H9 (cell line): ENCODE results near the gene FARS2. TPM values are rescaled to one million over a fixed set of nuclear protein-coding genes. Genes with fewer than 3 reads are reported as not detected.

Source experiments
- DNase-seq: peaks from one replicate; pipeline ENCODE4 v3.0.0-alpha.2; 2017
- H2AFZ ChIP-seq: one replicate; pipeline ENCODE4 v1.6.1; 2013; ENCODE audit warnings: mild to moderate bottlenecking, low read length, control low read depth, moderate library complexity
- H2AK5ac ChIP-seq: 2 replicates; pipeline ENCODE4 v1.6.1; 2013; ENCODE audit warnings: low read length, control low read depth, mixed read lengths; ENCODE audit not compliant: insufficient read length
- H2BK120ac ChIP-seq: one replicate; pipeline ENCODE4 v1.6.1; 2013; ENCODE audit warnings: low read depth, mild to moderate bottlenecking, low read length, control low read depth, inconsistent platforms; ENCODE audit not compliant: poor library complexity, severe bottlenecking
- H2BK12ac ChIP-seq: 2 replicates; pipeline ENCODE4 v1.6.1; 2013; ENCODE audit warnings: low read length, control low read depth, mixed read lengths, low read depth; ENCODE audit not compliant: insufficient read length
- H2BK15ac ChIP-seq: 2 replicates; pipeline ENCODE4 v1.6.1; 2013; ENCODE audit warnings: low read depth, low read length, control low read depth
- H2BK20ac ChIP-seq: one replicate; pipeline ENCODE4 v1.6.1; 2013; ENCODE audit warnings: low read depth, mild to moderate bottlenecking, low read length, control low read depth, inconsistent platforms; ENCODE audit not compliant: poor library complexity, severe bottlenecking
- H2BK5ac ChIP-seq: 2 replicates; pipeline ENCODE4 v1.6.1; 2013; ENCODE audit warnings: low read length, control low read depth, mixed read lengths; ENCODE audit not compliant: insufficient read length
- H3K14ac ChIP-seq: 2 replicates; pipeline ENCODE4 v1.6.1; 2013; ENCODE audit warnings: low read length, control low read depth; ENCODE audit not compliant: insufficient read depth
- H3K18ac ChIP-seq: 2 replicates; pipeline ENCODE4 v1.6.1; 2013; ENCODE audit warnings: low read depth, mild to moderate bottlenecking, mixed read lengths, low read length, control low read depth; ENCODE audit not compliant: insufficient read length
- H3K23ac ChIP-seq: 2 replicates; pipeline ENCODE4 v1.6.1; 2013; ENCODE audit warnings: low read length, control low read depth, mixed read lengths, low read depth; ENCODE audit not compliant: insufficient read length
- H3K23me2 ChIP-seq: 2 replicates; pipeline ENCODE4 v1.6.1; 2013; ENCODE audit warnings: low read depth, mild to moderate bottlenecking, mixed read lengths, low read length, control low read depth; ENCODE audit not compliant: insufficient read length, poor library complexity, severe bottlenecking
- H3K27ac ChIP-seq: 2 replicates; pipeline ENCODE4 v1.5.1; 2013; ENCODE audit warnings: low read length, control low read depth, mixed read lengths, low read depth; ENCODE audit not compliant: insufficient read length
- H3K27me3 ChIP-seq: 2 replicates; pipeline ENCODE4 v1.6.1; 2013; ENCODE audit warnings: low read length, control low read depth, inconsistent platforms; ENCODE audit not compliant: insufficient read depth
- H3K4ac ChIP-seq: 2 replicates; pipeline ENCODE4 v1.6.1; 2013; ENCODE audit warnings: low read depth, mild to moderate bottlenecking, control low read depth, inconsistent platforms, low read length, moderate library complexity
- H3K4me1 ChIP-seq: 2 replicates; pipeline ENCODE4 v1.6.1; 2013; ENCODE audit warnings: low read length, control low read depth, inconsistent platforms; ENCODE audit not compliant: insufficient read depth
- H3K4me2 ChIP-seq: 2 replicates; pipeline ENCODE4 v1.6.1; 2013; ENCODE audit warnings: low read length, control low read depth, mixed read lengths; ENCODE audit not compliant: insufficient read length, insufficient read depth
- H3K56ac ChIP-seq: 2 replicates; pipeline ENCODE4 v1.6.1; 2013; ENCODE audit warnings: low read depth, mild to moderate bottlenecking, mixed read lengths, low read length, control low read depth; ENCODE audit not compliant: insufficient read length
- H3K79me1 ChIP-seq: 2 replicates; pipeline ENCODE4 v1.6.1; 2013; ENCODE audit warnings: low read depth, mild to moderate bottlenecking, moderate library complexity, low read length, control low read depth, inconsistent platforms; ENCODE audit not compliant: insufficient read depth, poor library complexity, severe bottlenecking
- H3K79me2 ChIP-seq: 2 replicates; pipeline ENCODE4 v1.6.1; 2013; ENCODE audit warnings: low read length, control low read depth, inconsistent platforms; ENCODE audit not compliant: insufficient read depth
- H3K9ac ChIP-seq: 2 replicates; pipeline ENCODE4 v1.6.1; 2013; ENCODE audit warnings: low read length, control low read depth, mixed read lengths; ENCODE audit not compliant: insufficient read length; ENCODE audit errors: extremely low read depth
- H3K9me3 ChIP-seq: one replicate; pipeline ENCODE4 v1.6.1; 2013; ENCODE audit warnings: low read depth, low read length, inconsistent platforms; ENCODE audit not compliant: control insufficient read depth
- H3T11ph ChIP-seq: one replicate; pipeline ENCODE4 v1.6.1; 2013; ENCODE audit warnings: mild to moderate bottlenecking, low read length, control low read depth, inconsistent platforms
- H4K20me1 ChIP-seq: one replicate; pipeline ENCODE4 v1.6.1; 2013; ENCODE audit not compliant: control insufficient read depth, insufficient read length, insufficient read depth
- H4K5ac ChIP-seq: 2 replicates; pipeline ENCODE4 v1.6.1; 2013; ENCODE audit warnings: low read depth, mild to moderate bottlenecking, mixed read lengths, low read length, control low read depth; ENCODE audit not compliant: insufficient read length
- H4K8ac ChIP-seq: replicated peaks from 2 replicates; pipeline ENCODE4 v1.6.1; 2013; ENCODE audit warnings: low read length, control low read depth, mixed read lengths, low read depth; ENCODE audit not compliant: insufficient read length
- H4K91ac ChIP-seq: 2 replicates; pipeline ENCODE4 v1.6.1; 2013; ENCODE audit warnings: low read depth, mild to moderate bottlenecking, moderate library complexity, mixed read lengths, low read length, control low read depth; ENCODE audit not compliant: insufficient read length
- H3K27ac Mint-ChIP-seq, 3 experiments: 2 replicates in 2 of 3; 3 replicates in 1 of 3; pipeline ENCODE4 v1.8.0; 2020 to 2021; ENCODE audit warnings: mixed read lengths in 3 of 3, mild to moderate bottlenecking in 1 of 3, moderate library complexity in 1 of 3
- H3K27me3 Mint-ChIP-seq: 2 replicates; pipeline ENCODE4 v1.8.0; 2021; ENCODE audit warnings: low read depth, mild to moderate bottlenecking, moderate library complexity, mixed read lengths
- H3K36me3 Mint-ChIP-seq, 3 experiments: 2 replicates in 2 of 3; 3 replicates in 1 of 3; pipeline ENCODE4 v1.8.0; 2020 to 2021; ENCODE audit warnings: low read depth in 3 of 3, mixed read lengths in 3 of 3; ENCODE audit not compliant: insufficient read depth in 1 of 3
- H3K4me1 Mint-ChIP-seq, 2 experiments: 2 replicates each; pipeline ENCODE4 v1.8.0; 2020; ENCODE audit warnings: mixed read lengths in 2 of 2
- H3K4me3 Mint-ChIP-seq, 2 experiments: 2 replicates in 1 of 2; 3 replicates in 1 of 2; pipeline ENCODE4 v1.8.0; 2020 to 2021; ENCODE audit warnings: mild to moderate bottlenecking in 2 of 2, mixed read lengths in 2 of 2, moderate library complexity in 1 of 2
- H3K9me3 Mint-ChIP-seq, 2 experiments: 2 replicates in 1 of 2; 3 replicates in 1 of 2; pipeline ENCODE4 v1.8.0; 2020; ENCODE audit warnings: mild to moderate bottlenecking in 2 of 2, mixed read lengths in 2 of 2, moderate library complexity in 1 of 2
- CTCF ChIP-seq: fragments of 200-600 bp; sonication (generic); conservative IDR thresholded peaks from 3 replicates; pipeline ENCODE4 v1.8.0; 2021; ENCODE audit warnings: antibody characterized with exemption, mild to moderate bottlenecking
- WGBS: extraction: QIAGEN DNeasy Blood & Tissue Kit; methylation state at CpG from one replicate; pipeline ENCODE4 v1.1.7; 2013; ENCODE audit warnings: missing lambda C conversion rate, low lambda C conversion rate, mixed read lengths; ENCODE audit not compliant: insufficient read length; ENCODE audit errors: extremely low coverage; 5-methylcytosine and 5-hydroxymethylcytosine counted together
- total RNA-seq: library from RNA; stranded (reverse); gene quantifications from 2 replicates; pipeline ENCODE4 v1.2.1, GENCODE V29; 2021

Gene FARS2
- total RNA-seq, 1 experiment from 2014 or later: 8.5 TPM

DNA sequence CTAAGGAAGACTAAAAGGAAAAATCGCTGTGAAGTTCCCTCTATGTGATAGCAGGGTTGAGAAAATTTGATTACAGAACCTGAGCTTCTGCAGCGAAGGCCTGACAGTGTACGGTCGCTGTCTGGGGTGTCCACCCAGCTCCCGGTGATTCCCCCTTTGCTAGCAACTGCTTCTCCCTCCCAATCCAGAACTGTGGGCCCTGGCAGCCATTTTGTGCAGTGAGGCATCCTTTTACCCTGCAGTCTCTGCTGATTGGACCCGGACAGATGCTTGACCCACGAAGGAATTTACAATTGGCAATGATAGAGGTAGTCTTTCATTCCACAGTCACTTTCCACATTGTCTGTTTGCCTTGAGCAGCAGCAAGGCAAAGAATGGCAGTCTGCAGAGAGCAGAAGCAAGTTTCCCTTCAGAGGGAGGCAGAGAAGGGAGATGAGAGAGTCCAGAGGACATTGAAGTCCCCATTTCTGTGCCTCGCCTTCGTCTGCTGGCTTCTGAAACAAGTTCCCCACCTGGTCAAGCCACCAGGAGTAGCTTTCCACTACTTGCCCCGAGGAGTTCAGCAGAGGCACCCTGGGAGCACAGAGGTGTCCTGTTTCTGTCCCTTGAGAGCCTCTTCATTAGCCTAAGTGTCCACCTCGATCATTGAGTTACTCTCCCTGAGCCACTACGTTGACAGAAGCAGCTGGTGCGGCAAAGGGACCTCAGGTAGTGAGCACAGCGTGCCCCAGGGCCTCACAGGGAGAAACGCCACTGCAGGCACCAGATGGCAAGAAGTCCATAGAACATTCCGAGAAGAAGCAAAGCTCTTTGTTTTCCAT, 375.1 kb downstream of the FARS2 start:
- no peak overlapping the region for H2BK15ac ChIP-seq
- H2AK5ac ChIP-seq: no peak overlapping the region
- H2BK12ac ChIP-seq: no peak overlapping the region
- no peak overlapping the region for H2BK5ac ChIP-seq
- DNase-seq: no peak
- H3K79me2 ChIP-seq: no peaks in the 10 kb centered on the region
- no peak for TF ChIP-seq CTCF
- H4K20me1 ChIP-seq: no peaks in the 10 kb centered on the region
- no peak overlapping the region for H3K4ac ChIP-seq
- H2AFZ ChIP-seq: no peak overlapping the region
- H3K18ac ChIP-seq: no peak overlapping the region
- no peak overlapping the region for H4K91ac ChIP-seq
- no peak overlapping the region for H3K23ac ChIP-seq
- H2BK20ac ChIP-seq: no peak overlapping the region
- no peak overlapping the region for H4K8ac ChIP-seq
- Mint-ChIP-seq H3K27ac (peak overlapping the region in 1 of 3 experiments; percentile 90; a peak in 3 of 7 replicates), H3K4me3 (no peak overlapping the region), H3K36me3 (peaks cover 13 to 15% (median 14%) of the 10 kb centered on the region in 3 experiments), H3K27me3 (no peaks in the 10 kb centered on the region), H3K4me1 (peaks cover 9 to 10% of the 10 kb centered on the region in 2 experiments), H3K9me3 (peaks cover 17 to 20% of the 10 kb centered on the region in 2 experiments)
- H3K9me3 ChIP-seq: peaks cover 6% of the 10 kb centered on the region
- H3K14ac ChIP-seq: no peak overlapping the region; the same call in 1 of the 2 replicates
- no peak overlapping the region for H3K9ac ChIP-seq
- H3K27ac ChIP-seq: no peak overlapping the region
- no peak overlapping the region for H4K5ac ChIP-seq
- H3T11ph ChIP-seq: no peak overlapping the region
- no peaks in the 10 kb centered on the region for H3K79me1 ChIP-seq
- H2BK120ac ChIP-seq: no peak overlapping the region
- H3K27me3 ChIP-seq: no peaks in the 10 kb centered on the region
- no peaks in the 10 kb centered on the region for H3K4me1 ChIP-seq
- H3K4me2 ChIP-seq: no peak overlapping the region
- no peak overlapping the region for H3K56ac ChIP-seq
- H3K23me2 ChIP-seq: no peaks in the 10 kb centered on the region
- no CpG with 5 or more reads among the region's 16 CpGs for WGBS
